HCT116 (cell line): ENCODE data around the gene ANAPC2. TPM values are rescaled to one million over a fixed set of nuclear protein-coding genes. Genes with fewer than 3 reads are reported as not detected.

ENCODE experiments used
- ATAC-seq: fragments of 200-7000 bp; cut with Tn5 transposase; 2 replicates; pipeline ENCODE4 v1.9.1; 2020; ENCODE audit warnings: mild to moderate bottlenecking, moderate library complexity
- BruUV-seq: library from RNA; stranded (reverse); fragments of 400-500 nt; replicated peaks from 2 replicates; lab custom pipeline; 2021; lab: Mats Ljungman, UMichigan
- CTCF ChIA-PET: fragments of 300-600 bp; sonication (Branson Sonifier 250); formaldehyde crosslinking; loops from one replicate; lab custom pipeline; 2021; ENCODE audit warnings: antibody characterized with exemption; lab: Charles Lee
- POLR2A ChIA-PET: fragments of 300-600, 350-600 bp; sonication (Branson Sonifier 250); formaldehyde crosslinking; loops from one replicate; lab custom pipeline; 2021; ENCODE audit warnings: antibody characterized with exemption; lab: Charles Lee
- RAD21 ChIA-PET, 2 experiments: fragments of 300-600 bp; sonication (Branson Sonifier 250); formaldehyde crosslinking; loops; one replicate each; lab custom pipeline; 2023; ENCODE audit warnings: low total read pairs in 2 of 2; ENCODE audit not compliant: uncharacterized antibody in 2 of 2, unreplicated experiment in 2 of 2, low non-redundant PET in 1 of 2; lab: Charles Lee
- DNase-seq: peaks from one replicate; pipeline ENCODE4 v3.0.0-alpha.2; 2010; ENCODE audit warnings: low read depth, low spot score
- H2AFZ ChIP-seq: fragments of 200-600 bp; shearing (Covaris generic), sonication (generic); 2 replicates; pipeline ENCODE4 v1.6.1; 2017; ENCODE audit warnings: low read depth, mixed run types, mixed read lengths, antibody characterized with exemption, low read length; ENCODE audit not compliant: poor library complexity, severe bottlenecking
- H3K27ac ChIP-seq: 2 replicates; pipeline ENCODE4 v1.5.1; 2012; ENCODE audit warnings: low read depth, low read length
- H3K27me3 ChIP-seq: fragments of 200-600 bp; sonication (generic); 2 replicates; pipeline ENCODE4 v1.6.1; 2016; ENCODE audit warnings: mixed run types, low read length, mixed read lengths; ENCODE audit not compliant: insufficient read depth
- H3K36me3 ChIP-seq, 2 experiments: fragments of 200-500 bp in 1 of 2; fragments of 200-600 bp in 1 of 2; sonication (Bioruptor generic) in 1 of 2; sonication (generic) in 1 of 2; 2 replicates each; pipeline versions ENCODE4 v1.5.1 to v1.6.1; 2014 to 2016; ENCODE audit warnings: low read length in 2 of 2, inconsistent platforms in 1 of 2, mixed read lengths in 1 of 2, mixed run types in 1 of 2; ENCODE audit not compliant: insufficient read depth in 2 of 2, control insufficient read depth in 1 of 2
- H3K4me1 ChIP-seq, 2 experiments: fragments of 200-600 bp in 1 of 2; sonication (generic) in 1 of 2; 2 replicates each; pipeline versions ENCODE4 v1.5.1 to v1.6.1; 2012 to 2017; ENCODE audit warnings: low read length in 2 of 2, inconsistent platforms in 1 of 2, mild to moderate bottlenecking in 1 of 2, mixed read lengths in 1 of 2, mixed run types in 1 of 2, moderate library complexity in 1 of 2; ENCODE audit not compliant: insufficient read depth in 2 of 2, control insufficient read depth in 1 of 2
- H3K4me2 ChIP-seq: fragments of 200-600 bp; sonication (generic); 2 replicates; pipeline ENCODE4 v1.6.1; 2017; ENCODE audit warnings: mixed run types, low read length, mixed read lengths
- H3K4me3 ChIP-seq, 2 experiments: fragments of 200-600 bp in 1 of 2; sonication (generic) in 1 of 2; replicated peaks in 1 of 2; 2 replicates each; pipeline ENCODE4 v1.5.1; 2011 to 2016; ENCODE audit warnings: low read length in 2 of 2, control low read depth in 1 of 2, low read depth in 1 of 2, mild to moderate bottlenecking in 1 of 2, mixed read lengths in 1 of 2, mixed run types in 1 of 2
- H3K79me2 ChIP-seq: fragments of 200-600 bp; sonication (generic); 2 replicates; pipeline ENCODE4 v1.6.1; 2017; ENCODE audit warnings: mild to moderate bottlenecking, mixed run types, low read length, moderate library complexity, mixed read lengths; ENCODE audit not compliant: insufficient read depth
- H3K9ac ChIP-seq: fragments of 200-600 bp; sonication (generic); 2 replicates; pipeline ENCODE4 v1.6.1; 2016; ENCODE audit warnings: low read length, mixed read lengths
- H3K9me2 ChIP-seq: fragments of 200-600 bp; sonication (generic), shearing (Covaris generic); 2 replicates; pipeline ENCODE4 v1.6.1; 2017; ENCODE audit warnings: mixed run types, mild to moderate bottlenecking, moderate library complexity; ENCODE audit not compliant: insufficient read depth
- H3K9me3 ChIP-seq, 2 experiments: fragments of 200-500 bp in 1 of 2; fragments of 200-600 bp in 1 of 2; sonication (Bioruptor generic) in 1 of 2; sonication (generic) in 1 of 2; 2 replicates each; pipeline ENCODE4 v1.6.1; 2014 to 2017; ENCODE audit warnings: low read length in 2 of 2, mixed read lengths in 2 of 2, inconsistent platforms in 1 of 2, low read depth in 1 of 2, mild to moderate bottlenecking in 1 of 2, mixed run types in 1 of 2, moderate library complexity in 1 of 2; ENCODE audit not compliant: control insufficient read depth in 1 of 2, insufficient read depth in 1 of 2
- H4K20me1 ChIP-seq: fragments of 200-600 bp; sonication (generic), shearing (Covaris generic); 2 replicates; pipeline ENCODE4 v1.6.1; 2017; ENCODE audit warnings: mixed run types, mild to moderate bottlenecking, moderate library complexity; ENCODE audit not compliant: insufficient read depth
- CBX3 ChIP-seq: IDR thresholded peaks from 2 replicates; pipeline ENCODE4 v1.6.1; 2012; ENCODE audit warnings: low read depth
- EGR1 ChIP-seq: IDR thresholded peaks from 2 replicates; pipeline ENCODE4 v1.6.1; 2012; ENCODE audit warnings: low read depth
- ELF1 ChIP-seq: IDR thresholded peaks from 2 replicates; pipeline ENCODE4 v1.6.1; 2012; ENCODE audit warnings: low read depth, borderline replicate concordance
- EZH2 ChIP-seq: fragments of 200-600 bp; sonication (generic); IDR thresholded peaks from 2 replicates; pipeline ENCODE4 v1.6.1; 2017; ENCODE audit warnings: antibody characterized with exemption, mixed run types
- FOSL1 ChIP-seq: IDR thresholded peaks from 2 replicates; pipeline ENCODE4 v1.6.1; 2012; ENCODE audit warnings: low read depth
- JUND ChIP-seq: IDR thresholded peaks from 2 replicates; pipeline ENCODE4 v1.6.1; 2012
- MAX ChIP-seq: IDR thresholded peaks from 2 replicates; pipeline ENCODE4 v1.6.1; 2012
- POLR2A ChIP-seq: IDR thresholded peaks from 2 replicates; pipeline ENCODE4 v1.7.0; 2011; ENCODE audit warnings: borderline replicate concordance; ENCODE audit not compliant: insufficient read depth, insufficient read length; ENCODE audit errors: extremely low read depth
- POLR2AphosphoS5 ChIP-seq: IDR thresholded peaks from 2 replicates; pipeline ENCODE4 v1.6.1; 2011; ENCODE audit warnings: mild to moderate bottlenecking, low read depth, low read length, moderate library complexity
- SIN3A ChIP-seq: IDR thresholded peaks from 2 replicates; pipeline ENCODE4 v1.6.1; 2012; ENCODE audit warnings: low read depth
- SP1 ChIP-seq: IDR thresholded peaks from 2 replicates; pipeline ENCODE4 v1.6.1; 2012; ENCODE audit warnings: low read depth
- SRF ChIP-seq: IDR thresholded peaks from 2 replicates; pipeline ENCODE4 v1.6.1; 2012; ENCODE audit warnings: low read depth
- YY1 ChIP-seq: IDR thresholded peaks from 2 replicates; pipeline ENCODE4 v1.6.1; 2011; ENCODE audit warnings: low read length, low read depth, moderate library complexity, mild to moderate bottlenecking; ENCODE audit not compliant: insufficient replicate concordance; ENCODE audit errors: extremely low read depth
- ZBTB33 ChIP-seq: IDR thresholded peaks from 2 replicates; pipeline ENCODE4 v1.6.1; 2011; ENCODE audit warnings: mild to moderate bottlenecking, low read length, moderate library complexity; ENCODE audit not compliant: insufficient replicate concordance; ENCODE audit errors: extremely low read depth
- ZNF274 ChIP-seq: fragments of 200-500 bp; sonication (Bioruptor generic); IDR thresholded peaks from 2 replicates; pipeline ENCODE4 v1.6.1; 2014; ENCODE audit warnings: mild to moderate bottlenecking, low read depth, low read length, inconsistent platforms
- intact Hi-C: fragments of 100-400 bp; cut with micrococcal nuclease; formaldehyde crosslinking; loops from 2 replicates; pipeline ENCODE4 v1.10.0; 2022
- total RNA-seq: library from RNA; stranded (reverse); gene quantifications from one replicate; pipeline ENCODE4 v1.2.1, GENCODE V29; 2021; ENCODE audit not compliant: unreplicated experiment

ANAPC2 gene
- total RNA-seq, 1 experiment from 2014 or later = 75.5 TPM

- no peak overlapping the region for H3K4me3 ChIP-seq
- no peak for DNase-seq
- H3K27ac ChIP-seq = 0 out of 2 replicates have a peak overlapping the region, but pooled peaks have one; percentile 22
- ChIA-PET POLR2A (interaction anchor here (2.6 kb wide), 1 partner anchor 9 kb away, joined by 20 read pairs; the partner anchor contains the start of genes ANAPC2 and SSNA1), CTCF (interaction anchor here (0.5 kb wide), 1 partner anchor 23 kb away, joined by 6 read pairs; no protein-coding TSS in a partner anchor), RAD21 (no interaction called here)
- H3K9me2 ChIP-seq = no peaks in the 10 kb centered on the region
- peaks cover 30% of the 10 kb centered on the region; the same call in 1 of the 2 replicates for H3K79me2 ChIP-seq
- no TSS peak for BruUV-seq
- intact Hi-C loops = no loop called here
- no peaks in the 10 kb centered on the region for H3K36me3 ChIP-seq
- no peaks in the 10 kb centered on the region for H3K27me3 ChIP-seq
- H3K4me1 ChIP-seq = peaks cover 34 to 53% of the 10 kb centered on the region in 2 experiments
- TF ChIP-seq SIN3A = no peak
- TF ChIP-seq POLR2AphosphoS5 = no peak
- TF ChIP-seq ZNF274 = no peak
- no peak for TF ChIP-seq MAX
- TF ChIP-seq EGR1 = no peak
- TF ChIP-seq FOSL1 = no peak
- ATAC-seq = no peak
- H3K9ac ChIP-seq = no peak overlapping the region
- H4K20me1 ChIP-seq = no peaks in the 10 kb centered on the region
- no peaks in the 10 kb centered on the region for H3K9me3 ChIP-seq
- no peak overlapping the region for H2AFZ ChIP-seq
- peak overlapping the region; percentile 63 for H3K4me2 ChIP-seq
Measured at GRCh38 chr9:137198051-137198901, 9.9 kb upstream of the ANAPC2 start.

GRCh38 chr9:137195525-137196220 lies 7.3 kb upstream of the ANAPC2 start:
- Histone ChIP-seq H3K4me1 (peaks cover 32 to 49% of the 10 kb centered on the region in 2 experiments), H2AFZ (no peak overlapping the region), H3K9me2 (no peaks in the 10 kb centered on the region), H3K9me3 (no peaks in the 10 kb centered on the region), H4K20me1 (no peaks in the 10 kb centered on the region), H3K4me3 (no peak overlapping the region), H3K27ac (peak overlapping the region; percentile 38; the same call in 1 of the 2 replicates), H3K4me2 (peak overlapping the region; percentile 37), H3K27me3 (no peaks in the 10 kb centered on the region), H3K36me3 (no peaks in the 10 kb centered on the region; a peak in 1 of 4 replicates), H3K79me2 (peaks cover 15% of the 10 kb centered on the region; the same call in 1 of the 2 replicates), H3K9ac (no peak overlapping the region)
- BruUV-seq = no TSS peak
- ChIA-PET POLR2A (interaction anchor here (2.2 kb wide), 1 partner anchor 45 kb away, joined by 6 read pairs; the partner anchor contains the start of gene TUBB4B), RAD21 (no interaction called here), CTCF (interaction anchor here (1.2 to 1.7 kb wide), 2 partner anchors 32 to 41 kb away, joined by 3 to 4 read pairs; partner anchors contain the start of gene RNF224)
- intact Hi-C loops = no loop called here
- DNase-seq = no peak
- no peak for ATAC-seq
- TF ChIP-seq ZNF274 (no peak), POLR2AphosphoS5 (no peak), CBX3 (no peak), SP1 (no peak), POLR2A (no peak), ELF1 (no peak), JUND (no peak), FOSL1 (no peak), SRF (no peak), SIN3A (no peak), ZBTB33 (no peak), YY1 (no peak), EGR1 (no peak), EZH2 (no peak), MAX (no peak)
